SU-DHL-6 (cell line): ENCODE results near the gene WDR59.

Experiments
- H2AFZ ChIP-seq: fragments of 200-600 bp; sonication (generic); 2 replicates; pipeline ENCODE4 v1.6.1; 2014; ENCODE audit warnings: low read depth, mild to moderate bottlenecking, moderate library complexity, mixed read lengths, antibody characterized with exemption, low read length; ENCODE audit not compliant: severe bottlenecking
- H3F3A ChIP-seq: fragments of 200-600 bp; shearing (Covaris generic); 2 replicates; pipeline ENCODE4 v1.6.0; 2016; ENCODE audit warnings: antibody characterized with exemption, mild to moderate bottlenecking; ENCODE audit not compliant: insufficient read depth
- H3K27ac ChIP-seq: fragments of 200-600 bp; sonication (generic); 2 replicates; pipeline ENCODE4 v1.5.1; 2016; ENCODE audit warnings: low read depth, mild to moderate bottlenecking, low read length, moderate library complexity, mixed read lengths
- H3K27me3 ChIP-seq: fragments of 200-600 bp; sonication (generic), shearing (Covaris generic); 2 replicates; pipeline ENCODE4 v1.6.0; 2014; ENCODE audit warnings: mild to moderate bottlenecking, low read length
- H3K36me3 ChIP-seq: fragments of 200-600 bp; sonication (generic); 2 replicates; pipeline ENCODE4 v1.6.1; 2014; ENCODE audit warnings: mild to moderate bottlenecking, low read length, mixed read lengths
- H3K4me2 ChIP-seq: fragments of 300-600, 200-600 bp; shearing (Covaris generic), sonication (generic); 2 replicates; pipeline ENCODE4 v1.6.0; 2014; ENCODE audit warnings: low read length, low read depth, mild to moderate bottlenecking; ENCODE audit not compliant: poor library complexity, severe bottlenecking
- H3K4me3 ChIP-seq: fragments of 200-600 bp; sonication (generic); 2 replicates; pipeline ENCODE4 v1.5.1; 2014; ENCODE audit warnings: antibody characterized with exemption, low read length, mild to moderate bottlenecking, mixed read lengths; ENCODE audit not compliant: insufficient read depth, poor library complexity, severe bottlenecking
- H3K79me2 ChIP-seq: fragments of 200-600 bp; sonication (generic); 2 replicates; pipeline ENCODE4 v1.6.1; 2014; ENCODE audit warnings: mild to moderate bottlenecking, low read length, moderate library complexity; ENCODE audit not compliant: insufficient read depth
- H3K9ac ChIP-seq: fragments of 200-600 bp; sonication (generic); 2 replicates; pipeline ENCODE4 v1.7.0; 2014; ENCODE audit warnings: mild to moderate bottlenecking, low read length
- H3K9me2 ChIP-seq: fragments of 200-600 bp; sonication (generic); replicated peaks from 2 replicates; pipeline ENCODE4 v1.6.1; 2014; ENCODE audit warnings: low read length; ENCODE audit not compliant: insufficient read depth
- H3K9me3 ChIP-seq: fragments of 200-600 bp; sonication (generic); 2 replicates; pipeline ENCODE4 v1.6.1; 2014; ENCODE audit warnings: low read length, mixed read lengths; ENCODE audit not compliant: insufficient read depth
- H4K20me1 ChIP-seq: fragments of 200-600 bp; sonication (generic); 2 replicates; pipeline ENCODE4 v1.6.1; 2014; ENCODE audit warnings: low read depth, mild to moderate bottlenecking, antibody characterized with exemption, low read length, moderate library complexity, mixed read lengths
- CTCF ChIP-seq: fragments of 200-600 bp; sonication (generic); IDR thresholded peaks from one replicate; pipeline ENCODE4 v1.5.1; 2017; ENCODE audit warnings: antibody characterized with exemption, mild to moderate bottlenecking, low read length, moderate library complexity; ENCODE audit not compliant: insufficient read depth, poor library complexity, severe bottlenecking
- EZH2phosphoT487 ChIP-seq: fragments of 200-600 bp; sonication (generic), shearing (Covaris generic); conservative IDR thresholded peaks from 2 replicates; pipeline ENCODE4 v1.6.1; 2018; ENCODE audit warnings: mild to moderate bottlenecking, antibody characterized with exemption, low read length, moderate library complexity, mixed read lengths

Gene WDR59

DNA sequence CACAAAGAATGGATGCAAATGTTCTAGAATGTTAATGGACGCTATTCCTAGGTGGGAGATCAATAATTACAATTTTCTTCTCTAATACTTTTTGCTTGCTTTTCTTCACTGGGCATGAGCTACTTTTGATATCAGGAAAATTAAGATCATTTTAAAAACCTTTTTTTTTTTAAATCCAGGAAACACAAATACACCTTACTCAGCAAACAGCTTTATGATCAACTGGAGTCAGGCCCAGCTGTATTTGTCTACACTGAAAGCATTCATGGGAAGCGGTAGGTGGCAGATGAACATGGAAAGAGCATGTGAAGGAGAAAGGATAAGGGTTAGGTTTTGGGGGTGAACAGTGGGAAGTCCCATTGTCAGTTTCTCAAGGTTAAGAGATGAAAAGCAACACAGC is 97.8 kb downstream of the WDR59 start:
- H3K36me3 ChIP-seq = peaks cover 3% of the 10 kb centered on the region; the same call in 1 of the 2 replicates

DNA sequence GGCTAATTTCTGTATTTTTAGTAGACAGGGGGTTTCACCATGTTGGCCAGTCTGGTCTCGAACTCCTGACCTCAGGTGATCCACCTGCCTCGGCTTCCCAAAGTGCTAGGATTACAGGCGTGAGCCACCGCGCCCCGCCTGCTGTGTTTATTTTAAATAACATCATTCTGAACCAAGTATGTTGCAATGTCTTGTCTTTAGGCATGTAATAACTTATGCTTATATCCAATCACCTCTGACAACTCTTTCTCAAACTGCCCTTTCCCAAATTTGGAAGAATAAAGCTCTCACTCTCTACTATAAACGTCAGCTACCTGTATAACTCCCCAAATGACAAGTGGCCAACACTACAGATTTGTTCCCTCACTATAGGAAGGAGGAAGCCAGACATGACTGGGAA is 107.2 kb downstream of the WDR59 start:
- no peaks in the 10 kb centered on the region for H4K20me1 ChIP-seq
- H3F3A ChIP-seq = no peaks in the 10 kb centered on the region
- no peak overlapping the region for H3K4me2 ChIP-seq
- TF ChIP-seq EZH2phosphoT487 (no peak), CTCF (no peak)
- H3K4me3 ChIP-seq = no peak overlapping the region
- no peaks in the 10 kb centered on the region for H3K79me2 ChIP-seq
- H3K9me3 ChIP-seq = no peaks in the 10 kb centered on the region
- no peak overlapping the region for H3K9ac ChIP-seq
- H3K36me3 ChIP-seq = no peaks in the 10 kb centered on the region
- no peak overlapping the region for H3K27ac ChIP-seq
- no peaks in the 10 kb centered on the region for H3K27me3 ChIP-seq
- H2AFZ ChIP-seq = no peak overlapping the region
- no peaks in the 10 kb centered on the region for H3K9me2 ChIP-seq

More for the DNA sequence above, 97.8 kb downstream of the WDR59 start:
- Histone ChIP-seq H3K9ac (no peak overlapping the region), H3K9me3 (no peaks in the 10 kb centered on the region), H4K20me1 (no peaks in the 10 kb centered on the region), H3K27me3 (no peaks in the 10 kb centered on the region), H3K4me3 (no peak overlapping the region), H3F3A (no peaks in the 10 kb centered on the region), H3K79me2 (no peaks in the 10 kb centered on the region), H2AFZ (no peak overlapping the region), H3K27ac (no peak overlapping the region), H3K9me2 (no peaks in the 10 kb centered on the region), H3K4me2 (no peak overlapping the region)
- TF ChIP-seq EZH2phosphoT487 (no peak), CTCF (no peak)

DNA sequence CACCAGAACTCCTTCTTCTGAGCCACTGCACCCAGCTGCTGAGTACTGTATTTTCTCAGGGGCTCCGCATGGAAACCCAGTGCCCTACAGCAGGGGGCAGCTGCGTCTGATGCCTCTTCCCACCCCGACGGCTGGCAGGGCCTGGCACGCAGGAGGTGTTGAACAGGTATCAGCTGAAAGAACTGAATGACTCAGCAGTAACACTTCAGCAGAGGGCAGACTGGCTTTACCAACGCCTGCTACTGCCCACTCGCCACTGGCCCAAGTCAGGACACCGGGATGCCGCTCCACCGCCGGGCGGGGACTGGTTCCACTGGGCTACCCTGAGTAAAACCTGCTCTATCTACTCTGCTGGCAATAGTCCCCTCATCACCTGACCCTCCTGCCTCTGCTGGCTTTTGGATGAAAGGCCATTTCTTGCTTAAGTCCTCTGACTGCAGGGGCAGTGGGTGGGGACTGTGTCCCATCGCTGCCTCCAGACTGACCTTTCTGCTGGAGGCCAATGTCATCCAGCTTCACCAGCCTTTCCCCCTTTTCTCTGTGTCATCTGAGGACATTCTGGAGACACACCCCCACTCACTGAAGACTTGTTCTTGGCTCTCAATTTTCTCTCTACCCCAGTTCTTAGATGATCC is 109.9 kb downstream of the WDR59 start:
- H2AFZ ChIP-seq = no peak overlapping the region
- H3K9me3 ChIP-seq = no peaks in the 10 kb centered on the region
- no peaks in the 10 kb centered on the region for H3K36me3 ChIP-seq
- no peaks in the 10 kb centered on the region for H3K9me2 ChIP-seq
- H3K27ac ChIP-seq = no peak overlapping the region
- H3K27me3 ChIP-seq = no peaks in the 10 kb centered on the region
- no peaks in the 10 kb centered on the region for H3F3A ChIP-seq
- no peak overlapping the region for H3K9ac ChIP-seq
- no peak for TF ChIP-seq CTCF
- no peak for TF ChIP-seq EZH2phosphoT487
- H3K79me2 ChIP-seq = no peaks in the 10 kb centered on the region
- H4K20me1 ChIP-seq = no peaks in the 10 kb centered on the region
- no peak overlapping the region for H3K4me3 ChIP-seq
- no peak overlapping the region for H3K4me2 ChIP-seq

DNA sequence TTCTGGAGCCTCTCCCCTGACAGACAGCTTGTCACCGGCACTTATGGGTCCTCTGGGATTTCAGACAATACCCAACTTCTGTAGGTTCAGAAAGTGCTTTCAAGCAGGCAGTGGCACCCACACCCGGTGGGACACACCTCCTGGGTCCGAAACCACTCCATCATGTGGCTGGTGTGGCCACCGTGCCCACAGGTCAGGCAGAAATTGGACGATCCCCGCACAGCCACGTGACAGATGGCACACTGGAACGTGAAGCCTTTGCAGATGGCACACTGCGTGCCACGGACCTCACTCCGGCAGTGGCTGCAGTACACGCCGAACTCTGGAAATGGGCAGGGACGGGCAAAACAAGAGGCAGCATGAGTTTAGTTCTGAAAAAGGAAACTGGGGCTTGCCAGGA is 110.8 kb downstream of the WDR59 start:
- Histone ChIP-seq H3K4me2 (no peak overlapping the region), H3F3A (no peaks in the 10 kb centered on the region), H3K79me2 (no peaks in the 10 kb centered on the region), H3K4me3 (no peak overlapping the region), H3K9ac (no peak overlapping the region), H4K20me1 (no peaks in the 10 kb centered on the region), H3K36me3 (no peaks in the 10 kb centered on the region), H3K27me3 (no peaks in the 10 kb centered on the region), H3K9me3 (no peaks in the 10 kb centered on the region), H3K27ac (no peak overlapping the region), H3K9me2 (no peaks in the 10 kb centered on the region), H2AFZ (no peak overlapping the region)
- TF ChIP-seq CTCF (no peak), EZH2phosphoT487 (no peak)
